Measurements from ENCODE around the gene FAM83D.

Gene FAM83D, protein sequence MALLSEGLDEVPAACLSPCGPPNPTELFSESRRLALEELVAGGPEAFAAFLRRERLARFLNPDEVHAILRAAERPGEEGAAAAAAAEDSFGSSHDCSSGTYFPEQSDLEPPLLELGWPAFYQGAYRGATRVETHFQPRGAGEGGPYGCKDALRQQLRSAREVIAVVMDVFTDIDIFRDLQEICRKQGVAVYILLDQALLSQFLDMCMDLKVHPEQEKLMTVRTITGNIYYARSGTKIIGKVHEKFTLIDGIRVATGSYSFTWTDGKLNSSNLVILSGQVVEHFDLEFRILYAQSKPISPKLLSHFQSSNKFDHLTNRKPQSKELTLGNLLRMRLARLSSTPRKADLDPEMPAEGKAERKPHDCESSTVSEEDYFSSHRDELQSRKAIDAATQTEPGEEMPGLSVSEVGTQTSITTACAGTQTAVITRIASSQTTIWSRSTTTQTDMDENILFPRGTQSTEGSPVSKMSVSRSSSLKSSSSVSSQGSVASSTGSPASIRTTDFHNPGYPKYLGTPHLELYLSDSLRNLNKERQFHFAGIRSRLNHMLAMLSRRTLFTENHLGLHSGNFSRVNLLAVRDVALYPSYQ

DNA sequence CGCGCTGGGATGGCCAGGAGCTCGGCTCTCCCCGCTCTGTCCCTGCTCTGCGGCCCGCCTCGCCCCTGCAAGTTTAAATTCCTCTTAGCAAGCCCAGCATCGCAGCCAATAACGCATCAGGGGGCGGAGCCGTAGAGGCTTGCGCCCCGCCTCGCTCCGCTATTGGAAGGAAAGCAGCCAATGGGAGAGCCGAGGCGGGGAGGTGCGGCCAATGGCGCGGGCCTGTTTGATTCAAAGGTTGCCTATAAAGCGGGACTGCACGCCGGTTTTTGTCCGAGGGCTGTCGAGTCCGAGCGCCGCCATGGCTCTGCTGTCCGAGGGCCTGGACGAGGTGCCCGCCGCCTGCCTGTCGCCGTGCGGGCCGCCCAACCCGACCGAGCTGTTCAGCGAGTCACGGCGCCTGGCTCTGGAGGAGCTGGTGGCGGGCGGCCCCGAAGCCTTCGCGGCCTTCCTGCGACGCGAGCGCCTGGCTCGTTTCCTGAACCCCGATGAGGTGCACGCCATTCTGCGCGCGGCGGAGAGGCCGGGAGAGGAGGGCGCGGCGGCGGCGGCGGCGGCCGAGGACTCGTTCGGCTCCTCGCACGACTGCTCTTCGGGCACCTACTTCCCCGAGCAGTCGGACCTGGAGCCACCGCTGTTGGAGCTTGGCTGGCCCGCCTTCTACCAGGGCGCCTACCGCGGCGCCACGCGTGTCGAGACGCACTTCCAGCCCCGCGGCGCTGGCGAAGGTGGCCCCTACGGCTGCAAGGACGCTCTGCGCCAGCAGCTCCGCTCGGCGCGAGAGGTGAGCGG, at the start of gene FAM83D:
Gene FAM83D (plus strand): TSS at position 276 of the 792 bp plus-strand sequence. CDS start 26 bp downstream, at position 302.
- Histone ChIP-seq H3K4me3 (ENCODE audit: low read length) (peak within 1 kb of the TSS; percentile 81), H3K9me2 (replicated peaks; ENCODE audit: control insufficient read depth, low read length) (no peaks in the 10 kb centered on the region), H3K4me1 (ENCODE audit: control insufficient read depth, low read length) (peaks cover 37% of the 10 kb centered on the region), H3K4me2 (ENCODE audit: low read length) (peak within 1 kb of the TSS; percentile 76), H3F3A (ENCODE audit: control insufficient read depth, insufficient read depth) (peaks cover 8% of the 10 kb centered on the region), H3K36me3 (ENCODE audit: control insufficient read depth, low read length) (peaks cover 47% of the 10 kb centered on the region), H4K20me1 (ENCODE audit: control insufficient read depth, insufficient read depth, low read depth, low read length) (peaks cover 24% of the 10 kb centered on the region; the same call in 1 of the 2 replicates), H3K9me3 (ENCODE audit: control insufficient read depth, insufficient read depth, low read length) (no peaks in the 10 kb centered on the region), H3K79me2 (ENCODE audit: control insufficient read depth, low read length) (peaks cover 52% of the 10 kb centered on the region), H3K27ac (ENCODE audit: low read depth, low read length) (peak within 1 kb of the TSS; percentile 61), H3K27me3 (ENCODE audit: control insufficient read depth, low read length) (no peaks in the 10 kb centered on the region)
- TF ChIP-seq, protein P1, sequence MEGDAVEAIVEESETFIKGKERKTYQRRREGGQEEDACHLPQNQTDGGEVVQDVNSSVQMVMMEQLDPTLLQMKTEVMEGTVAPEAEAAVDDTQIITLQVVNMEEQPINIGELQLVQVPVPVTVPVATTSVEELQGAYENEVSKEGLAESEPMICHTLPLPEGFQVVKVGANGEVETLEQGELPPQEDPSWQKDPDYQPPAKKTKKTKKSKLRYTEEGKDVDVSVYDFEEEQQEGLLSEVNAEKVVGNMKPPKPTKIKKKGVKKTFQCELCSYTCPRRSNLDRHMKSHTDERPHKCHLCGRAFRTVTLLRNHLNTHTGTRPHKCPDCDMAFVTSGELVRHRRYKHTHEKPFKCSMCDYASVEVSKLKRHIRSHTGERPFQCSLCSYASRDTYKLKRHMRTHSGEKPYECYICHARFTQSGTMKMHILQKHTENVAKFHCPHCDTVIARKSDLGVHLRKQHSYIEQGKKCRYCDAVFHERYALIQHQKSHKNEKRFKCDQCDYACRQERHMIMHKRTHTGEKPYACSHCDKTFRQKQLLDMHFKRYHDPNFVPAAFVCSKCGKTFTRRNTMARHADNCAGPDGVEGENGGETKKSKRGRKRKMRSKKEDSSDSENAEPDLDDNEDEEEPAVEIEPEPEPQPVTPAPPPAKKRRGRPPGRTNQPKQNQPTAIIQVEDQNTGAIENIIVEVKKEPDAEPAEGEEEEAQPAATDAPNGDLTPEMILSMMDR (IDR thresholded peaks at IDR 0.05; ENCODE audit: low read depth, low read length, poor library complexity, severe bottlenecking), result no peak
- no peak for TF ChIP-seq EZH2phosphoT487 (IDR thresholded peaks at IDR 0.05; ENCODE audit: borderline replicate concordance, low read length)

DNA sequence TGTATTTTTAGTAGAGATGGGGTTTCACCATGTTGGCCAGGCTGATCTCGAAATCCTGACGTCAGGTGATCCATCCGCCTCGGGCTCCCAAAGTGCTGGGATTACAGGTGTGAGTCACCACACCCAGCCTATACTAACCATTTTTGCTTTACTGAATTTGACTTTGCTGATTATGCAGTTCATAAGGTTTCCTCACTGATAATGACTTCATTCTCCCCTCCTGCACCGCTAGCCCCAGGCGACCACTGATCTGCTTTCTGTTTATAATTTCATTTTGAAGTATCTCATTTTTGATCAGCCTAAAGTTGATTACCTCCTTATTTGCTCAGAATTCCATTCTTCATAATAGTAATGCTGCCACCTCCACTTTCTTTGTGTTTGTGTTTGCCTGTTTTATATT, 48.7 kb upstream of the FAM83D start:
- H3K27me3 ChIP-seq (ENCODE audit: control insufficient read depth, low read length), result no peaks in the 10 kb centered on the region
- TF ChIP-seq, protein P1 (IDR thresholded peaks at IDR 0.05; ENCODE audit: low read depth, low read length, poor library complexity, severe bottlenecking), result no peak
- TF ChIP-seq EZH2phosphoT487 (IDR thresholded peaks at IDR 0.05; ENCODE audit: borderline replicate concordance, low read length), result no peak
- peak overlapping the region; percentile 98 for H3K27ac ChIP-seq (ENCODE audit: low read depth, low read length)
- no peaks in the 10 kb centered on the region for H4K20me1 ChIP-seq (ENCODE audit: control insufficient read depth, insufficient read depth, low read depth, low read length)
- H3K4me3 ChIP-seq (ENCODE audit: low read length), result peak overlapping the region; percentile 54
- peaks cover 47% of the 10 kb centered on the region for H3K36me3 ChIP-seq (ENCODE audit: control insufficient read depth, low read length)
- H3K4me2 ChIP-seq (ENCODE audit: low read length), result peak overlapping the region; percentile 81
- no peaks in the 10 kb centered on the region for H3K9me2 ChIP-seq (replicated peaks; ENCODE audit: control insufficient read depth, low read length)
- H3F3A ChIP-seq (ENCODE audit: control insufficient read depth, insufficient read depth), result peaks cover 55% of the 10 kb centered on the region
- H3K79me2 ChIP-seq (ENCODE audit: control insufficient read depth, low read length), result peaks cover 80% of the 10 kb centered on the region
- no peaks in the 10 kb centered on the region for H3K9me3 ChIP-seq (ENCODE audit: control insufficient read depth, insufficient read depth, low read length)
- peaks cover 98% of the 10 kb centered on the region for H3K4me1 ChIP-seq (ENCODE audit: control insufficient read depth, low read length)

DNA sequence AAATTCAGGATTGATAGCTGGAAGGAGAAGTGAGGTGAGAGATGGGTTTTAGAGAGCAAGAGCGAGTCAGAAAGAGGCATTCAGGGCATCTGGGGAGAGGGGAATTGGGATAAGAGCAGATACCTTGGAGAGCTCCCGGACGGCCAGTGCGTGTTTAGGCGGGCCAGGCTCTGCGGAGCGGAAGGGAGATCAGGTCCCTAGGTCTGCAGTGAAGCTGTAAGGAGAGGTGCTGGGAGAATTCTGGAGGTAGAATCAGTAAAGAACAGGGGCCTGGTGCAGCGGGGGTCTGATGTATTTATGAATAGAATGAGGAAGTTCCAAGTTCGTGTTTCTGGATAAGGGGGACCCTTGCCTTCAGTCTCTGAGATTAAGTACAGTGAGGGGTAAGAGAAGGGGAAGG, 47.4 kb upstream of the FAM83D start:
- Histone ChIP-seq H3K9me2 (replicated peaks; ENCODE audit: control insufficient read depth, low read length) (no peaks in the 10 kb centered on the region), H3K79me2 (ENCODE audit: control insufficient read depth, low read length) (peaks cover 80% of the 10 kb centered on the region), H3K9me3 (ENCODE audit: control insufficient read depth, insufficient read depth, low read length) (no peaks in the 10 kb centered on the region), H3K4me1 (ENCODE audit: control insufficient read depth, low read length) (peaks cover 98% of the 10 kb centered on the region), H3F3A (ENCODE audit: control insufficient read depth, insufficient read depth) (peaks cover 48% of the 10 kb centered on the region), H3K36me3 (ENCODE audit: control insufficient read depth, low read length) (peaks cover 49% of the 10 kb centered on the region), H4K20me1 (ENCODE audit: control insufficient read depth, insufficient read depth, low read depth, low read length) (no peaks in the 10 kb centered on the region), H3K4me2 (ENCODE audit: low read length) (peak overlapping the region; percentile 81), H3K27me3 (ENCODE audit: control insufficient read depth, low read length) (no peaks in the 10 kb centered on the region), H3K4me3 (ENCODE audit: low read length) (peak overlapping the region; percentile 54), H3K27ac (ENCODE audit: low read depth, low read length) (peak overlapping the region; percentile 98)
- TF ChIP-seq EZH2phosphoT487 (IDR thresholded peaks at IDR 0.05; ENCODE audit: borderline replicate concordance, low read length), result no peak
- TF ChIP-seq, protein P1 (IDR thresholded peaks at IDR 0.05; ENCODE audit: low read depth, low read length, poor library complexity, severe bottlenecking), result no peak
